PC-3 (cell line): Measurements from ENCODE around the gene UBAP2. TPM values are rescaled to one million over a fixed set of nuclear protein-coding genes. Genes with fewer than 3 reads are reported as not detected.

Source experiments
- ATAC-seq: fragments of 200-7000 bp; cut with Tn5 transposase; 2 replicates; pipeline ENCODE4 v1.9.1; 2020; ENCODE audit warnings: mild to moderate bottlenecking, moderate library complexity
- BruUV-seq: library from RNA; stranded (reverse); fragments of 400-500 nt; replicated peaks from 2 replicates; lab custom pipeline; 2021; lab: Mats Ljungman, UMichigan
- CTCF ChIA-PET: fragments of 300-600 bp; sonication (Branson Sonifier 250); formaldehyde crosslinking; loops from one replicate; lab custom pipeline; 2022; ENCODE audit warnings: antibody characterized with exemption; lab: Charles Lee
- POLR2A ChIA-PET: fragments of 300-600 bp; sonication (Branson Sonifier 250); formaldehyde crosslinking; loops from one replicate; lab custom pipeline; 2022; ENCODE audit warnings: antibody characterized with exemption; ENCODE audit not compliant: unreplicated experiment; lab: Charles Lee
- DNase-seq: peaks from one replicate; pipeline ENCODE4 v3.0.0-alpha.2; 2015
- H2AFZ ChIP-seq: fragments of 300-600 bp; sonication (generic); 2 replicates; pipeline ENCODE4 v1.6.0; 2016; ENCODE audit warnings: antibody characterized with exemption, low read length
- H3F3A ChIP-seq: fragments of 300-600 bp; sonication (generic); one replicate; pipeline ENCODE4 v1.6.0; 2017; ENCODE audit warnings: antibody characterized with exemption, low read length, control low read depth, mild to moderate bottlenecking; ENCODE audit not compliant: unreplicated experiment
- H3K27ac ChIP-seq: fragments of 300-600 bp; sonication (generic); 2 replicates; pipeline ENCODE4 v1.5.1; 2016; ENCODE audit warnings: mild to moderate bottlenecking, low read length
- H3K27me3 ChIP-seq: fragments of 300-600 bp; sonication (generic); 2 replicates; pipeline ENCODE4 v1.6.1; 2016; ENCODE audit warnings: low read length, mixed read lengths
- H3K36me3 ChIP-seq: fragments of 300-600 bp; sonication (generic); 2 replicates; pipeline ENCODE4 v1.6.1; 2016; ENCODE audit warnings: low read depth, mixed run types, low read length, mixed read lengths
- H3K4me1 ChIP-seq: fragments of 300-600 bp; sonication (generic); 2 replicates; pipeline ENCODE4 v1.5.1; 2016; ENCODE audit warnings: low read length; ENCODE audit not compliant: insufficient read depth
- H3K4me2 ChIP-seq: fragments of 300-600 bp; sonication (generic); 2 replicates; pipeline ENCODE4 v1.6.0; 2016; ENCODE audit warnings: low read length
- H3K4me3 ChIP-seq: fragments of 300-600 bp; sonication (generic); 2 replicates; pipeline ENCODE4 v1.5.1; 2016; ENCODE audit warnings: mild to moderate bottlenecking, low read length, mixed read lengths
- H3K79me2 ChIP-seq: fragments of 300-600 bp; sonication (generic); 2 replicates; pipeline ENCODE4 v1.6.1; 2017; ENCODE audit warnings: low read length, mixed read lengths
- H3K9ac ChIP-seq: fragments of 300-600 bp; sonication (generic); 2 replicates; pipeline ENCODE4 v1.6.0; 2016; ENCODE audit warnings: mild to moderate bottlenecking, low read length
- H3K9me2 ChIP-seq: fragments of 300-600 bp; sonication (generic); replicated peaks from 2 replicates; pipeline ENCODE4 v1.6.1; 2016; ENCODE audit warnings: mixed run types, low read length, mixed read lengths
- H3K9me3 ChIP-seq: fragments of 300-600 bp; sonication (generic); 2 replicates; pipeline ENCODE4 v1.6.1; 2016; ENCODE audit warnings: low read length, mixed read lengths
- H4K20me1 ChIP-seq: fragments of 300-600 bp; sonication (generic); 2 replicates; pipeline ENCODE4 v1.6.1; 2016; ENCODE audit warnings: low read length, mixed read lengths
- CTCF ChIP-seq: fragments of 300-600 bp; sonication (generic); conservative IDR thresholded peaks from 2 replicates; pipeline ENCODE4 v1.5.1; 2017; ENCODE audit warnings: antibody characterized with exemption, low read depth, mild to moderate bottlenecking, low read length
- EZH2 ChIP-seq: fragments of 300-600 bp; sonication (generic); IDR thresholded peaks from one replicate; pipeline ENCODE4 v1.6.1; 2017; ENCODE audit warnings: antibody characterized with exemption, mild to moderate bottlenecking, low read length; ENCODE audit not compliant: unreplicated experiment
- EZH2phosphoT487 ChIP-seq: fragments of 300-600 bp; sonication (generic); IDR thresholded peaks from 2 replicates; pipeline ENCODE4 v1.6.1; 2018; ENCODE audit warnings: mild to moderate bottlenecking, antibody characterized with exemption, low read length, borderline replicate concordance
- intact Hi-C: fragments of 100-400 bp; cut with micrococcal nuclease; formaldehyde crosslinking; loops from 2 replicates; pipeline ENCODE4 v1.9.0; 2023
- total RNA-seq: library from RNA; depleted of rRNA; stranded (reverse); fragments of >200 nt; gene quantifications from 2 replicates; pipeline ENCODE4 v1.2.3, GENCODE V29; 2014

UBAP2 gene
- total RNA-seq, 1 experiment from 2014 or later = 12.6 TPM

DNA sequence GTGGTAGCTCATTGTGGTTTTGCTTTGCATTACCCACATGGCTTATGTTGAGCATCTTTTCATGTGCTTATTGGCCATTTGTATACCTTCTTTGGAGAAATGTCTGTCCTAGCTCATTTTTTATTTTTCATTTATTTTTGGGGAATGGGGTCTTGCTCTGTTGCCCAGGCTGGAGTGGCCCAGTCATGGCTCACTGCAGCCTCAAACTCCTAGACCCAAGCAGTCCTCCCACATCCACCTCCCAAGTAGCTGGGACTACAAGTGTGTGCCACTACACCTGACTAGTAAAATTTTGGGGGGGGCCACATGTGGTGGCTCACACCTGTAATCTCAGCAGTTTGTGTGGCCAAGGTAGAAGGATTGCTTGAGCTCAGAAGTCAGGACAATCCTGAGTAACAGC is 154.4 kb downstream of the UBAP2 start:
- Histone ChIP-seq H3K4me3 (no peak overlapping the region), H3K9me2 (no peaks in the 10 kb centered on the region), H3K9ac (no peak overlapping the region), H3F3A (no peaks in the 10 kb centered on the region), H2AFZ (no peak overlapping the region), H3K4me2 (no peak overlapping the region), H4K20me1 (no peaks in the 10 kb centered on the region), H3K79me2 (peaks cover 49% of the 10 kb centered on the region), H3K27ac (no peak overlapping the region), H3K27me3 (no peaks in the 10 kb centered on the region), H3K9me3 (no peaks in the 10 kb centered on the region), H3K4me1 (no peaks in the 10 kb centered on the region), H3K36me3 (no peaks in the 10 kb centered on the region)
- CTCF ChIA-PET = no interaction called here
- POLR2A ChIA-PET = no interaction called here
- no peak for DNase-seq
- no peak for TF ChIP-seq EZH2
- TF ChIP-seq EZH2phosphoT487 = no peak
- no peak for TF ChIP-seq CTCF
- BruUV-seq = no TSS peak
- no peak for ATAC-seq
- intact Hi-C loops = no loop called here

- H3K9me2 ChIP-seq = no peaks in the 10 kb centered on the region
- no peak overlapping the region for H3K27ac ChIP-seq
- no peaks in the 10 kb centered on the region for H3K27me3 ChIP-seq
- no peaks in the 10 kb centered on the region for H3K9me3 ChIP-seq
- peaks cover 49% of the 10 kb centered on the region for H3K79me2 ChIP-seq
- ATAC-seq = no peak
- ChIA-PET CTCF (no interaction called here), POLR2A (no interaction called here)
- TF ChIP-seq EZH2 (no peak), EZH2phosphoT487 (no peak), CTCF (no peak)
- intact Hi-C loops = no loop called here
- H3F3A ChIP-seq = no peaks in the 10 kb centered on the region
- no peaks in the 10 kb centered on the region for H3K36me3 ChIP-seq
- no peaks in the 10 kb centered on the region for H3K4me1 ChIP-seq
- no TSS peak for BruUV-seq
- H3K9ac ChIP-seq = no peak overlapping the region
- H3K4me2 ChIP-seq = no peak overlapping the region
- no peak overlapping the region for H3K4me3 ChIP-seq
- DNase-seq = no peak
- no peak overlapping the region for H2AFZ ChIP-seq
- no peaks in the 10 kb centered on the region for H4K20me1 ChIP-seq
Measured at GRCh38 chr9:33893861-33894260, 154.8 kb downstream of the UBAP2 start.

- ChIA-PET POLR2A (no interaction called here), CTCF (no interaction called here)
- Histone ChIP-seq H3K4me2 (no peak overlapping the region), H3K36me3 (no peaks in the 10 kb centered on the region), H3K27ac (no peak overlapping the region), H4K20me1 (peaks cover 22% of the 10 kb centered on the region; the same call in 1 of the 2 replicates), H3K79me2 (peaks cover 70% of the 10 kb centered on the region), H2AFZ (no peak overlapping the region), H3K4me1 (peaks cover 8% of the 10 kb centered on the region; the same call in 1 of the 2 replicates), H3K27me3 (no peaks in the 10 kb centered on the region), H3F3A (no peaks in the 10 kb centered on the region), H3K4me3 (no peak overlapping the region), H3K9ac (no peak overlapping the region), H3K9me3 (no peaks in the 10 kb centered on the region), H3K9me2 (no peaks in the 10 kb centered on the region)
- TF ChIP-seq EZH2phosphoT487 = no peak
- TF ChIP-seq EZH2 = no peak
- no peak for TF ChIP-seq CTCF
- no peak for DNase-seq
- no peak for ATAC-seq
- BruUV-seq = no TSS peak
- intact Hi-C loops = no loop called here
Measured at GRCh38 chr9:33885948-33886347, 162.7 kb downstream of the UBAP2 start.
